Measurements from ENCODE around the gene CD80. TPM values are rescaled to one million over a fixed set of nuclear protein-coding genes. Genes with fewer than 3 reads are reported as not detected.

The CD80 gene
- total and polyA plus RNA-seq, 9 of the 15 experiments (the other 6 are each of a cell fraction or from before 2014, with no cell fraction given): 3.0 to 8.2 (median 5.7) TPM

DNA sequence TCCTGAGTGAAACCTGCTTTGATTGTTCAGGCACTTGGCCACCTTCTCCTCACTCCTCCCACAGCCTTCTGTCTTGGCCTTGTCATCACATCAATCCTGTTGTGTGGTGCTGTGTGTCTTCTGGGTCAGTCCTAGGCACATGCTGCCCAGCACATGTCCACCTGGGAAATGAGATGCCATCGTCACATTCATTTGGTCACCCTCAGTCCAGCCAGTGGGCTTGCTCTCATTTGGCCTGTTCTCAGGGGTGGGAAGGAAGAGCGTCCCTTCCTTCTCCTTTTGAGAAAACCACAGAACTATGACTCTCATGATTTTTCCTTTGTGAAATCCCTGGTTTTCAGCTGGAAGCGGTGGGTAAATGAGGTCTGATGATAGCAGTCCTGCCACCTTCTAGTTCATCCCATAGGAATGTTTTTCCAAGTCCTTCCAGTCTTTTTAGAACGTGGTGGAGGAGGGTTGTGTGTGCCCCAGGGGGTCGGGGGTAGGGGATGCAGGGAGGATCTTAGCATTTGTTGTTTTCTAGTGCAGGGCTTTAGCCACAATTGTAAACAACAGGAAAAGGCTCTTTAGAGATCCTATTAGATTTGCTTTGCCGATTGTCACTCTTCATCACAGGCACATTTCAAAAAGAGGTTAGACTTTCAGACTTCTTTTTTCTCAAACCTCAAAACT lies 29.8 kb upstream of the CD80 start:
- POLR2A ChIA-PET: no interaction called here
- CTCF ChIA-PET (ENCODE audit: low intra/inter-chr PET ratio): no interaction called here
- H3K9ac ChIP-seq (ENCODE audit: insufficient read depth in 1 of 2, low read depth in 2 of 2, low read length in 2 of 2): no peak overlapping the region
- no TSS peak for BruUV-seq (replicated peaks)
- no peaks in the 10 kb centered on the region for H3K36me3 ChIP-seq (ENCODE audit: control insufficient read depth, insufficient read depth, low read length)
- no peaks in the 10 kb centered on the region; a peak in 1 of 5 replicates for H3K4me1 ChIP-seq (replicated peaks in 1 of 2; ENCODE audit: control insufficient read depth in 2 of 2, insufficient read depth in 2 of 2, low read length in 2 of 2)
- WGBS (ENCODE audit: insufficient coverage, low coverage, missing lambda C conversion rate): 37% methylated on average over 5 of the region's 6 CpGs
- no peak overlapping the region for H2AFZ ChIP-seq (ENCODE audit: low read depth, low read length)
- no peaks in the 10 kb centered on the region for H3K27me3 ChIP-seq (ENCODE audit: control insufficient read depth in 2 of 2, insufficient read depth in 2 of 2, low read length in 2 of 2)
- H3K9me1 ChIP-seq (ENCODE audit: control insufficient read depth, insufficient read depth, low read length): no peaks in the 10 kb centered on the region
- no peak overlapping the region for H3K27ac ChIP-seq (ENCODE audit: extremely low read depth, low read depth, low read length)
- TF ChIP-seq ZKSCAN3 (CRISPR knock-in tag; IDR thresholded peaks at IDR 0.05) (no peak), TBP (optimal IDR thresholded peaks at IDR 0.05; ENCODE audit: low read depth, low read length) (no peak), TEAD4 (IDR thresholded peaks at IDR 0.05; ENCODE audit: low read length) (no peak), TEAD4 (CRISPR knock-in tag; IDR thresholded peaks at IDR 0.05; ENCODE audit: borderline replicate concordance) (no peak), SREBF2 (CRISPR knock-in tag; IDR thresholded peaks at IDR 0.05) (no peak), FIP1L1 (IDR thresholded peaks at IDR 0.05; ENCODE audit: low read depth, low read length, poor library complexity, severe bottlenecking) (no peak), NEUROD1 (IDR thresholded peaks at IDR 0.05; ENCODE audit: borderline replicate concordance, low read depth, low read length, partially characterized antibody) (no peak), PYGO2 (tag; IDR thresholded peaks at IDR 0.05) (no peak)
- TF ChIP-seq, protein P1, sequence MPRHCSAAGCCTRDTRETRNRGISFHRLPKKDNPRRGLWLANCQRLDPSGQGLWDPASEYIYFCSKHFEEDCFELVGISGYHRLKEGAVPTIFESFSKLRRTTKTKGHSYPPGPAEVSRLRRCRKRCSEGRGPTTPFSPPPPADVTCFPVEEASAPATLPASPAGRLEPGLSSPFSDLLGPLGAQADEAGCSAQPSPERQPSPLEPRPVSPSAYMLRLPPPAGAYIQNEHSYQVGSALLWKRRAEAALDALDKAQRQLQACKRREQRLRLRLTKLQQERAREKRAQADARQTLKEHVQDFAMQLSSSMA (CRISPR knock-in tag; IDR thresholded peaks at IDR 0.05): no peak
- TF ChIP-seq, protein P2, sequence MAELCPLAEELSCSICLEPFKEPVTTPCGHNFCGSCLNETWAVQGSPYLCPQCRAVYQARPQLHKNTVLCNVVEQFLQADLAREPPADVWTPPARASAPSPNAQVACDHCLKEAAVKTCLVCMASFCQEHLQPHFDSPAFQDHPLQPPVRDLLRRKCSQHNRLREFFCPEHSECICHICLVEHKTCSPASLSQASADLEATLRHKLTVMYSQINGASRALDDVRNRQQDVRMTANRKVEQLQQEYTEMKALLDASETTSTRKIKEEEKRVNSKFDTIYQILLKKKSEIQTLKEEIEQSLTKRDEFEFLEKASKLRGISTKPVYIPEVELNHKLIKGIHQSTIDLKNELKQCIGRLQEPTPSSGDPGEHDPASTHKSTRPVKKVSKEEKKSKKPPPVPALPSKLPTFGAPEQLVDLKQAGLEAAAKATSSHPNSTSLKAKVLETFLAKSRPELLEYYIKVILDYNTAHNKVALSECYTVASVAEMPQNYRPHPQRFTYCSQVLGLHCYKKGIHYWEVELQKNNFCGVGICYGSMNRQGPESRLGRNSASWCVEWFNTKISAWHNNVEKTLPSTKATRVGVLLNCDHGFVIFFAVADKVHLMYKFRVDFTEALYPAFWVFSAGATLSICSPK (IDR thresholded peaks at IDR 0.05; ENCODE audit: borderline replicate concordance): no peak
- H3K9me3 ChIP-seq (replicated peaks; ENCODE audit: control insufficient read depth, insufficient read depth, low read depth, low read length): peaks cover 2% of the 10 kb centered on the region; the same call in 1 of the 2 replicates
- no peaks in the 10 kb centered on the region for H3K79me2 ChIP-seq (ENCODE audit: control insufficient read depth, insufficient read depth, low read length)
- intact Hi-C loops (cut with micrococcal nuclease): no loop called here
- H3K4me2 ChIP-seq (ENCODE audit: insufficient read depth, low read length): no peak overlapping the region
- no peak for ATAC-seq
- no peak for FAIRE-seq
- H4K20me1 ChIP-seq (replicated peaks; ENCODE audit: control insufficient read depth, insufficient read depth, low read length): no peaks in the 10 kb centered on the region
- no peak overlapping the region for H3K4me3 ChIP-seq
- no peak for DNase-seq (ENCODE audit: extremely low read depth in 1 of 4, low spot score in 3 of 4)
- in situ Hi-C loops (cut with MboI): no loop called here

All from K562 (cell line).